ENCODE data around the gene ATP6V0A1. TPM values are rescaled to one million over a fixed set of nuclear protein-coding genes. Genes with fewer than 3 reads are reported as not detected.
A peak's percentile ranks its signal among the peaks of the same experiment; 100 is the strongest.

Gene ATP6V0A1
- total RNA-seq, 3 donors from 2014 or later: 88.5 to 105 (median 95.6) TPM

DNA sequence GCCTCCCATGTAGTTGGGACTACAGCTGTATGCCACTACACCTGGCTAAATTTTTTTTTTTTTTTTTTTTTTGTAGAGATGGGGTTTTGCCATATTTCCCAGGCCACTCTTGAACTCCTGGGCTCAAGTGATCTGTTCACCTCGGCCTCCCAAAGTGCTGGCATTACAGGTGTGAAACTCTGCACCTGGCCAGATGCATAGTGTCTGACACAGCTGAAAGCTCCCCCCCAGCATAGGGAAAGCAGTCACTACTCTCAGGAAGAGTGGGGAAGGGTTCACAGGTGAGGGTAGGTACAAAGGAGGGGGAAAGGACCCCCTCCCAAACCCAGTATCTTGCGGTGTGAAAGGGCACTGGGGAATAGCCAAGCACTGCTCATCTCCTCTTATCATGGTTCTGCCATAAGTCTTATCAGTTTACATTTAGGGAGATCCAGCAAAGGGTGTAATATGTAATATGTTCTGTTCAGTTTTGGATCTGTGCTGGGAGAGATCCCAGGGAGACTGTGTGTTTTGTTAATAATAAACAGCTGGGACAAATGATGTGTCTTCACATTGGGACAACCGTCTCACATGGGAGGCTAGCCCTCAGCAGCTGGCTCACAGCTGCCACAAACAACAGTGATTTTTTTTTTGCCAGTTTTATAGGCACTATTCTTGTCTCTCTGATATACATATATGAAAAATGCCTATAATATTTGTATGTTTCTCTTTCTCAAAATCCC lies 28.8 kb upstream of the ATP6V0A1 start:
- intact Hi-C loops (cut with DNase I, micrococcal nuclease): loop anchor here in 1 of 2 donors (10.0 kb wide), 1 partner anchor 85 kb away; no protein-coding TSS in a partner anchor
- ATAC-seq (no peak), DNase-seq (no peak)
- Histone ChIP-seq H3K9me3 (no peaks in the 10 kb centered on the region), H3K36me3 (ENCODE audit: low read depth) (no peaks in the 10 kb centered on the region), H3K4me1 (ENCODE audit: low read depth) (peaks cover 4% of the 10 kb centered on the region), H3K4me3 (no peak overlapping the region)
- TF ChIP-seq, protein P1, sequence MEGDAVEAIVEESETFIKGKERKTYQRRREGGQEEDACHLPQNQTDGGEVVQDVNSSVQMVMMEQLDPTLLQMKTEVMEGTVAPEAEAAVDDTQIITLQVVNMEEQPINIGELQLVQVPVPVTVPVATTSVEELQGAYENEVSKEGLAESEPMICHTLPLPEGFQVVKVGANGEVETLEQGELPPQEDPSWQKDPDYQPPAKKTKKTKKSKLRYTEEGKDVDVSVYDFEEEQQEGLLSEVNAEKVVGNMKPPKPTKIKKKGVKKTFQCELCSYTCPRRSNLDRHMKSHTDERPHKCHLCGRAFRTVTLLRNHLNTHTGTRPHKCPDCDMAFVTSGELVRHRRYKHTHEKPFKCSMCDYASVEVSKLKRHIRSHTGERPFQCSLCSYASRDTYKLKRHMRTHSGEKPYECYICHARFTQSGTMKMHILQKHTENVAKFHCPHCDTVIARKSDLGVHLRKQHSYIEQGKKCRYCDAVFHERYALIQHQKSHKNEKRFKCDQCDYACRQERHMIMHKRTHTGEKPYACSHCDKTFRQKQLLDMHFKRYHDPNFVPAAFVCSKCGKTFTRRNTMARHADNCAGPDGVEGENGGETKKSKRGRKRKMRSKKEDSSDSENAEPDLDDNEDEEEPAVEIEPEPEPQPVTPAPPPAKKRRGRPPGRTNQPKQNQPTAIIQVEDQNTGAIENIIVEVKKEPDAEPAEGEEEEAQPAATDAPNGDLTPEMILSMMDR (IDR thresholded peaks at IDR 0.05): no peak

- TF ChIP-seq, protein P1 (IDR thresholded peaks at IDR 0.05): no peak
- DNase-seq (no peak), ATAC-seq (peak; percentile 45)
- H3K4me1 ChIP-seq (ENCODE audit: low read depth): peaks cover 4% of the 10 kb centered on the region
- H3K9me3 ChIP-seq: no peaks in the 10 kb centered on the region
- intact Hi-C loops (cut with DNase I, micrococcal nuclease): no loop called here
- no peak overlapping the region for H3K4me3 ChIP-seq
- H3K36me3 ChIP-seq (ENCODE audit: low read depth): no peaks in the 10 kb centered on the region
Measured at GRCh38 chr17:42431758-42432161, 26.9 kb upstream of the ATP6V0A1 start.

GRCh38 chr17:42436391-42436790 lies 22.3 kb upstream of the ATP6V0A1 start:
- ATAC-seq (peak; percentile 69), DNase-seq (no peak)
- intact Hi-C loops (cut with DNase I, micrococcal nuclease): no loop called here
- Histone ChIP-seq H3K4me1 (ENCODE audit: low read depth) (peaks cover 7% of the 10 kb centered on the region), H3K4me3 (no peak overlapping the region), H3K36me3 (ENCODE audit: low read depth) (no peaks in the 10 kb centered on the region), H3K9me3 (no peaks in the 10 kb centered on the region)
- TF ChIP-seq, protein P1 (IDR thresholded peaks at IDR 0.05): no peak

DNA sequence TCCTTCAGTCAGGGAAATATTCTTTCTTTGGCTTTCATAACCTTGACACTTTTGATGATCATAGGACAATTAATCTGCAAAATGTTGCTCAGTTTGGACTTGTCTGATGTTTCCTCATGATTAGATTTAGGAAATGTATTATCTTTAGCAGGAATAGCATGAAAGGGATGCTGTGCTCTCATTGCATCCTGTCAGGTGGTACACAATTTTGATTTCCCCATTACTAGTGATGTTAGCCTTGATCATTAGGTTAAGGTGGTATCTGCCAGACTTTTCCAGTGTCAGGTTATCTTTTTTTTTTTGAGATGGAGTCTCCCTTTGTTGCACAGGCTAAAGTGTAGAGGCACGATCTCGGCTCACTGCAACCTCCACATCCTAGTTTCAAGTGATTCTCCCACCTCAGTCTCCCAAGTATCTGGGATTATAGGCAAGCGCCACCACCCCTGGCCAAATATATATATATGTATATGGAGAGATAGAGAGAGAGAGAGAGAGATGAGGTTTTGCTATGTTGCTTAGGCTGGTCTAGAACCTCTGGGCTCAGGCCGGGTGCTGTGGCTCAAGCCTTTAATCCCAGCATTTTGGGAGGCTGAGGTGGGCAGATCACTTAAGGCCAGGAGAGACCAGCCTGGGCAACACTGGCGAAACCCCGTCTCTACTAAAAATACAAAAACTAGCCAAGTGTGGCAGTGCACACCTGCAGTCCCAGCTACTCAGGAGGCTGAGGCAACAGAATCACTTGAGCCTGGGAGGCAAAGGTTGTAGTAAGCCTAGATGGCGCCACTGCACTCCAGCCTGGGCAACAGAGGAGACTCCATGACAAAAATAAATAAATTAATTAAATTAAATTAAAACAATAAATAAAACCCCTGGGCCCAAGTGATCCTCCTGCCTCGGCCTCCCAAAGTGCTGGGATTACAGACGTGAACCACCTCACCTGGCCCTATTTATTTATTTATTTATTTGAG lies 19.8 kb upstream of the ATP6V0A1 start:
- H3K4me1 ChIP-seq (ENCODE audit: low read depth): peaks cover 8% of the 10 kb centered on the region
- no peak overlapping the region for H3K4me3 ChIP-seq
- no peaks in the 10 kb centered on the region for H3K9me3 ChIP-seq
- DNase-seq (peak in 2 of 3 donors; percentile 52 to 82), ATAC-seq (peak; percentile 25)
- TF ChIP-seq, protein P1 (IDR thresholded peaks at IDR 0.05): peak; percentile 26
- intact Hi-C loops (cut with DNase I, micrococcal nuclease): no loop called here
- no peaks in the 10 kb centered on the region for H3K36me3 ChIP-seq (ENCODE audit: low read depth)

DNA sequence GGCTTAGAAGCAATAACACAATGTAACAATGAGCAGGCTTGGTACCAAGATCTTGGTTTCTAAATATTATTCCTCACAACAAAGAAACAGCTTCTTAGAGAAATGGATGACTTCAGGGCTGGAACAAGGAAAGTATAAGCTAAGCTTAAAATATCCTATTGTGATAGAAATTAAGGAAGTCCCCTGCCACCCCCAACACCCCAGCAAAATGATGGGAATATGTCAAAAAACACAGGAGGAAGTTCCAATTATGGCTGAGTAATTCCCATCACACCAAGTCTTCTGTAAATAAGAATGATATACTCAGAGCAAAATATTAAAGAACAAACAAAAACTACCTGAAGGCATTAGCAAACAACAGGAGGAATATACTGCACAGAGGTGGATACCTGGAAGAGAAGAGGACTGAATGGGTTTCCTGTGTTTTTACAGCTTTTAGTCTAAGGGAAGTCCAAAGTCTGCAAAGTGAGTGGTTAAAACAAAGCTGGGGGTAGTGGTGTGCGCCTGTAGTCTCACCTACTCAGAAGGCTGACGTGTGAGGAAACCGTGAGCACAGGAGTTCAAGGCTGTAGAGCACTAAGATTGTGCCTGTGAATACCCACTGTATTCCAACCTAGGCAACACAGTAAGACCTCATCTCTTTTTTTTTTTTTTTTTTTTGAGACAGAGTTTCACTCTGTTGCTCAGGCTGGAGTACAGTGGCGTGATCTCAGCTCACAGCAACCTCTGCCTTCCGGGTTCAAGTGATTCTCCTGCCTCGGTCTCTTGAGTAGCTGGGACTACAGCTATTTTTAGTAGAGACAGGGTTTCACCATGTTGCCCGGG lies 17.1 kb upstream of the ATP6V0A1 start:
- DNase-seq (peak in 1 of 3 donors; percentile 51), ATAC-seq (peak; percentile 95)
- H3K9me3 ChIP-seq: no peaks in the 10 kb centered on the region
- H3K36me3 ChIP-seq (ENCODE audit: low read depth): no peaks in the 10 kb centered on the region
- H3K4me3 ChIP-seq: no peak overlapping the region
- H3K4me1 ChIP-seq (ENCODE audit: low read depth): peaks cover 8% of the 10 kb centered on the region
- TF ChIP-seq, protein P1 (IDR thresholded peaks at IDR 0.05): no peak
- intact Hi-C loops (cut with DNase I, micrococcal nuclease): no loop called here

Measured in mucosa of descending colon (tissue), 3 donors.